ENCODE data around the gene TMEM272.

GRCh38 chr13:51848674-51849073, 3.7 kb upstream of the TMEM272 start:
- no peak for TF ChIP-seq CREB1 (IDR thresholded peaks at IDR 0.05)
- no peak for TF ChIP-seq CREB1 (CRISPR knock-in tag; IDR thresholded peaks at IDR 0.05)
- no peak for TF ChIP-seq NAIF1 (CRISPR knock-in tag; IDR thresholded peaks at IDR 0.05; ENCODE audit: borderline replicate concordance)
- TF ChIP-seq TCF7L2 (IDR thresholded peaks at IDR 0.05; ENCODE audit: low read depth, low read length), result no peak
- TF ChIP-seq NFYC (CRISPR knock-in tag; IDR thresholded peaks at IDR 0.05), result no peak
- TF ChIP-seq, protein P1, sequence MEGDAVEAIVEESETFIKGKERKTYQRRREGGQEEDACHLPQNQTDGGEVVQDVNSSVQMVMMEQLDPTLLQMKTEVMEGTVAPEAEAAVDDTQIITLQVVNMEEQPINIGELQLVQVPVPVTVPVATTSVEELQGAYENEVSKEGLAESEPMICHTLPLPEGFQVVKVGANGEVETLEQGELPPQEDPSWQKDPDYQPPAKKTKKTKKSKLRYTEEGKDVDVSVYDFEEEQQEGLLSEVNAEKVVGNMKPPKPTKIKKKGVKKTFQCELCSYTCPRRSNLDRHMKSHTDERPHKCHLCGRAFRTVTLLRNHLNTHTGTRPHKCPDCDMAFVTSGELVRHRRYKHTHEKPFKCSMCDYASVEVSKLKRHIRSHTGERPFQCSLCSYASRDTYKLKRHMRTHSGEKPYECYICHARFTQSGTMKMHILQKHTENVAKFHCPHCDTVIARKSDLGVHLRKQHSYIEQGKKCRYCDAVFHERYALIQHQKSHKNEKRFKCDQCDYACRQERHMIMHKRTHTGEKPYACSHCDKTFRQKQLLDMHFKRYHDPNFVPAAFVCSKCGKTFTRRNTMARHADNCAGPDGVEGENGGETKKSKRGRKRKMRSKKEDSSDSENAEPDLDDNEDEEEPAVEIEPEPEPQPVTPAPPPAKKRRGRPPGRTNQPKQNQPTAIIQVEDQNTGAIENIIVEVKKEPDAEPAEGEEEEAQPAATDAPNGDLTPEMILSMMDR (CRISPR knock-in tag; IDR thresholded peaks at IDR 0.05), result no peak

Measured in HepG2 (cell line).